Body of pancreas (tissue), 4 donors: Measurements from ENCODE around the gene TMEM170A. TPM values are rescaled to one million over a fixed set of nuclear protein-coding genes. Genes with fewer than 3 reads are reported as not detected.
"Not testable (repeated sequence)": the region's sequence is repeated elsewhere in the genome, so short reads cannot be mapped to it uniquely, and the experiment has no call there.

Source experiments
- ATAC-seq: fragments of 150-250 bp; one replicate; pipeline ENCODE4 v1.9.1; 2016
- DNase-seq, 4 donors: peaks; one replicate each; pipeline ENCODE4 v3.0.0-alpha.2; 2019
- H3K27ac ChIP-seq, 4 donors: fragments of 200-600 bp; sonication (generic); 1 replicate in 3 of 4; 2 replicates in 1 of 4; pipeline versions ENCODE4 v1.5.1 to v1.6.1; 2016 to 2019; ENCODE audit warnings: mild to moderate bottlenecking in 1 of 4, mixed read lengths in 1 of 4, moderate library complexity in 1 of 4
- H3K27me3 ChIP-seq, 2 donors: fragments of 200-600 bp; sonication (generic); one replicate each; pipeline ENCODE4 v1.6.0; 2016; ENCODE audit warnings: mild to moderate bottlenecking in 1 of 2
- H3K36me3 ChIP-seq, 2 donors: fragments of 200-600 bp; sonication (generic); replicated peaks in 1 of 2; 2 replicates each; pipeline ENCODE4 v1.5.1; 2016; ENCODE audit warnings: low read depth in 2 of 2; ENCODE audit not compliant: insufficient read depth in 1 of 2
- H3K4me1 ChIP-seq: fragments of 200-600 bp; sonication (generic); one replicate; pipeline ENCODE4 v1.6.0; 2016
- H3K4me3 ChIP-seq, 2 donors: fragments of 200-600 bp; sonication (generic); 1 replicate in 1 of 2; 2 replicates in 1 of 2; pipeline ENCODE4 v1.5.1; 2016 to 2019
- H3K9me3 ChIP-seq, 3 donors: fragments of 200-600 bp; sonication (generic); 1 replicate in 2 of 3; 2 replicates in 1 of 3; pipeline ENCODE4 v1.5.1; 2016
- CTCF ChIP-seq, 7 experiments: fragments of 450-650 bp in 4 of 7; fragments of 200-600 bp in 3 of 7; sonication (generic) in 3 of 7; IDR thresholded peaks; one replicate each; pipeline ENCODE4 v1.5.1; 2016 to 2019; ENCODE audit warnings: antibody characterized with exemption in 7 of 7
- POLR2A ChIP-seq, 3 donors: fragments of 450-650 bp; IDR thresholded peaks; one replicate each; pipeline ENCODE4 v1.6.1; 2016; ENCODE audit warnings: antibody characterized with exemption in 3 of 3, mild to moderate bottlenecking in 2 of 3
- WGBS, 2 donors: methylation state at CpG; one replicate each; pipeline ENCODE4 v1.1.5; 2017; 5-methylcytosine and 5-hydroxymethylcytosine counted together
- intact Hi-C: fragments of 100-400 bp; cut with DNase I; formaldehyde crosslinking; loops from one replicate; pipeline ENCODE4 v1.15.1; 2023
- total RNA-seq, 2 donors: library from RNA; depleted of rRNA; stranded (reverse); fragments of >200 nt; gene quantifications; one replicate each; pipeline ENCODE4 v1.1.0, GENCODE V29; 2016

Gene TMEM170A
- total RNA-seq, 2 donors from 2014 or later, result 17.1 TPM

GRCh38 chr16:75456971-75457370 lies 7.5 kb downstream of the TMEM170A start:
- peaks cover 65% of the 10 kb centered on the region for H3K4me1 ChIP-seq
- peak overlapping the region in 1 of 4 donors; percentile 16 for H3K27ac ChIP-seq
- WGBS, 2 donors, result 13 to 17% methylated on average over 1 of the region's 1 CpG
- no peak for TF ChIP-seq POLR2A (IDR thresholded peaks at IDR 0.05)
- TF ChIP-seq CTCF (IDR thresholded peaks at IDR 0.05), result no peak
- DNase-seq (peak in 3 of 4 donors; percentile 24 to 64 (median 31)), ATAC-seq (peak; percentile 55)
- no peaks in the 10 kb centered on the region for H3K27me3 ChIP-seq
- intact Hi-C loops, result loop anchor here (10.0 kb wide), 1 partner anchor 178 kb away; no protein-coding TSS in a partner anchor
- no peaks in the 10 kb centered on the region for H3K36me3 ChIP-seq
- H3K9me3 ChIP-seq, result no peaks in the 10 kb centered on the region
- no peak overlapping the region for H3K4me3 ChIP-seq

GRCh38 chr16:75456486-75456885 lies 8.0 kb downstream of the TMEM170A start:
- not testable (repeated sequence) for H3K36me3 ChIP-seq, ATAC-seq, H3K4me3 ChIP-seq, DNase-seq, H3K27me3 ChIP-seq, H3K9me3 ChIP-seq
- peak overlapping the region in 1 of 4 donors; percentile 16 for H3K27ac ChIP-seq
- WGBS, 2 donors, result 90 to 95% methylated on average over 2 to 4 of the region's 4 CpGs
- H3K4me1 ChIP-seq, result peaks cover 62% of the 10 kb centered on the region
- intact Hi-C loops, result loop anchor here (10.0 kb wide), 1 partner anchor 178 kb away; no protein-coding TSS in a partner anchor

- DNase-seq (no peak), ATAC-seq (no peak)
- no peaks in the 10 kb centered on the region for H3K36me3 ChIP-seq
- H3K4me1 ChIP-seq, result peaks cover 53% of the 10 kb centered on the region
- intact Hi-C loops, result loop anchor here (10.0 kb wide), 1 partner anchor 179 kb away; no protein-coding TSS in a partner anchor
- H3K9me3 ChIP-seq, result no peaks in the 10 kb centered on the region
- H3K4me3 ChIP-seq, result no peak overlapping the region
- no peaks in the 10 kb centered on the region for H3K27me3 ChIP-seq
- TF ChIP-seq POLR2A (IDR thresholded peaks at IDR 0.05) (no peak), CTCF (IDR thresholded peaks at IDR 0.05) (no peak)
- H3K27ac ChIP-seq, result no peak overlapping the region
- WGBS, 2 donors, result 72 to 75% methylated on average over 5 of the region's 5 CpGs
These were observed 8.8 kb downstream of the TMEM170A start for GRCh38 chr16:75455677-75456076.

- intact Hi-C loops, result loop anchor here (10.0 kb wide), 1 partner anchor 182 kb away; no protein-coding TSS in a partner anchor
- 52 to 61% methylated on average over 12 of the region's 12 CpGs for WGBS, 2 donors
- TF ChIP-seq POLR2A (IDR thresholded peaks at IDR 0.05), result no peak
- TF ChIP-seq CTCF (IDR thresholded peaks at IDR 0.05), result no peak
- Histone ChIP-seq H3K9me3 (no peaks in the 10 kb centered on the region), H3K4me1 (peaks cover 32% of the 10 kb centered on the region), H3K27ac (peak overlapping the region in 2 of 4 donors; percentile 1 to 18), H3K27me3 (no peaks in the 10 kb centered on the region), H3K36me3 (no peaks in the 10 kb centered on the region), H3K4me3 (no peak overlapping the region)
- peak; percentile 76 for ATAC-seq
- DNase-seq, result peak in 3 of 4 donors; percentile 18 to 26 (median 22)
These were observed 11.9 kb downstream of the TMEM170A start for GRCh38 chr16:75452464-75453190.

- Histone ChIP-seq H3K36me3 (no peaks in the 10 kb centered on the region), H3K9me3 (no peaks in the 10 kb centered on the region), H3K27ac (no peak overlapping the region), H3K27me3 (no peaks in the 10 kb centered on the region), H3K4me3 (no peak overlapping the region), H3K4me1 (no peaks in the 10 kb centered on the region)
- TF ChIP-seq POLR2A (IDR thresholded peaks at IDR 0.05) (no peak), CTCF (IDR thresholded peaks at IDR 0.05) (no peak)
- ATAC-seq (no peak), DNase-seq (no peak)
- intact Hi-C loops, result no loop called here
These were observed 18.1 kb downstream of the TMEM170A start for GRCh38 chr16:75446416-75446815.
